ENCODE data around the gene NTSR1.

Gene NTSR1

GRCh38 chr20:62799459-62799858 is 90.8 kb downstream of the NTSR1 start:
- no peak for DNase-seq (ENCODE audit: low spot score)

GRCh38 chr20:62799873-62800272 is 91.2 kb downstream of the NTSR1 start:
- no peak for DNase-seq (ENCODE audit: low spot score)

- DNase-seq (ENCODE audit: low spot score) = no peak
These were observed 92.0 kb downstream of the NTSR1 start for GRCh38 chr20:62800314-62801259.

GRCh38 chr20:62801284-62802010 is 92.8 kb downstream of the NTSR1 start:
- DNase-seq (ENCODE audit: low spot score) = no peak

GRCh38 chr20:62802026-62802712 is 93.5 kb downstream of the NTSR1 start:
- no peak for DNase-seq (ENCODE audit: low spot score)

GRCh38 chr20:62804021-62804626 is 95.5 kb downstream of the NTSR1 start:
- peak; percentile 67 for DNase-seq (ENCODE audit: low spot score)

GRCh38 chr20:62804627-62805154 is 96.1 kb downstream of the NTSR1 start, which contains the start of gene OGFR:
Gene OGFR (plus strand): TSS chr20:62804835. CDS start chr20:62804860, 25 bp downstream.
- no peak for DNase-seq (ENCODE audit: low spot score)

GRCh38 chr20:62805155-62805710 is 96.6 kb downstream of the NTSR1 start:
- no peak for DNase-seq (ENCODE audit: low spot score)

- DNase-seq (ENCODE audit: low spot score) = no peak
These were observed 97.2 kb downstream of the NTSR1 start for GRCh38 chr20:62805711-62806382.

- DNase-seq (ENCODE audit: low spot score) = no peak
These were observed 97.9 kb downstream of the NTSR1 start for GRCh38 chr20:62806383-62807050.

GRCh38 chr20:62807444-62808210 is 99.0 kb downstream of the NTSR1 start:
- DNase-seq (ENCODE audit: low spot score) = no peak

GRCh38 chr20:62808211-62808865 is 99.7 kb downstream of the NTSR1 start:
- no peak for DNase-seq (ENCODE audit: low spot score)

- DNase-seq (ENCODE audit: low spot score) = no peak
These were observed 101.1 kb downstream of the NTSR1 start for GRCh38 chr20:62809530-62810428.

- no peak for DNase-seq (ENCODE audit: low spot score)
These were observed 102.7 kb downstream of the NTSR1 start for GRCh38 chr20:62811320-62811719.

- no peak for DNase-seq (ENCODE audit: low spot score)
These were observed 103.1 kb downstream of the NTSR1 start for GRCh38 chr20:62811720-62812119.
